Posterior cingulate gyrus (tissue), 11 donors: ENCODE measurements around the gene FAH.
A peak's percentile ranks its signal among the peaks of the same experiment; 100 is the strongest.
"Not testable (repeated sequence)": the region's sequence is repeated elsewhere in the genome, so short reads cannot be mapped to it uniquely, and the experiment has no call there.

Source experiments
- DNase-seq, 10 donors: peaks; one replicate each; pipeline versions ENCODE4 v3.0.0 to v3.0.0-alpha.2; 2020 to 2021; ENCODE audit warnings: mixed read lengths in 3 of 10
- intact Hi-C: fragments of 100-400 bp; cut with DNase I; formaldehyde crosslinking; loops from one replicate; pipeline ENCODE4 v1.15.1; 2023

Gene FAH

DNA sequence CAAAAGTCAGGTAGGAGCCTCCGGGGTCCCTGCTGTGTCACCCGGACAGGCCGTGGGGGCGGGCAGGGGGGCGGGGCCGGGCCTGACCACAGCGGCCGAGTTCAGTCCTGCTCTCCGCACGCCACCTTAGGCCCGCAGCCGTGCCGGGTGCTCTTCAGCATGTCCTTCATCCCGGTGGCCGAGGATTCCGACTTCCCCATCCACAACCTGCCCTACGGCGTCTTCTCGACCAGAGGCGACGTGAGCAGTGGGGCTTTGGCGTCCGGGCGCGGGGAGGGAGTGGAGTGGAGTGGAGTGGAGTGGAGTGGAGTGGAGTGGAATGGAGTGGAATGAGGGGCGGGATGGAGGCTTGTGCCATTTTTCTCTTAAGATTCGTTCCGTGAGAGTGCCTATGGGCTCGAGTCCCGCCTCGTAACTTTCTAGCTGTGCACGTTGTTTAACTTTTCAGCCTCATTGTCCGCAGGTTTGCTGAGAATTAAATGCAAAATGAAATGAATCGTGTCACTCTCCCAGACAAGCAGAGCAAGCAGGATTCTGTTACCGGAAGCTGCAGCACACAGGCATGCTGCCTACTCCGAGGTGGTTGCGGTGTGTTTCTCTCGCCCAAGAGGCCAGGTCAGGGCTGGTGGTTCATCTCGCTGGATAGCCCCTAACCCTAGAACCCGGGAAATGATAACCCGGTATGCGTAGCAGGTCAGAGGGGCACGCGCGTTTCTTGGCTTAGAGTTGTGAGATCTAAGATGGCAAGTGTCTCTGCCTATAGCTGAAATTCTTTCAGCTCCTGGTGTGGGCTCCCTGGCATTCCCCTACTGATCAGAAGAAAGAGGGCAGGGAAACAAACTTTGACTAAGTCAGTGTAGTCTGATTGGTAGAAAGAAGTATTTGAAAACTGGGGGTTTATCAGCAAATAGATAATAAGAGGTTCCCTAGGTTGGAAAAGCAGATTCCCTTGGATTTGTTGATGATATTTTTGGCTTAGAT is at the start of gene FAH:
Gene FAH (plus strand): TSS at position 104 of the 981 bp plus-strand sequence. CDS start 56 bp downstream, at position 160.
- peak in 5 of 10 donors; percentile 29 to 91 (median 79) for DNase-seq
- intact Hi-C loops: loop anchor here (5.0 kb wide), 1 partner anchor 96 kb away; the partner anchor contains the start of gene ZFAND6

DNA sequence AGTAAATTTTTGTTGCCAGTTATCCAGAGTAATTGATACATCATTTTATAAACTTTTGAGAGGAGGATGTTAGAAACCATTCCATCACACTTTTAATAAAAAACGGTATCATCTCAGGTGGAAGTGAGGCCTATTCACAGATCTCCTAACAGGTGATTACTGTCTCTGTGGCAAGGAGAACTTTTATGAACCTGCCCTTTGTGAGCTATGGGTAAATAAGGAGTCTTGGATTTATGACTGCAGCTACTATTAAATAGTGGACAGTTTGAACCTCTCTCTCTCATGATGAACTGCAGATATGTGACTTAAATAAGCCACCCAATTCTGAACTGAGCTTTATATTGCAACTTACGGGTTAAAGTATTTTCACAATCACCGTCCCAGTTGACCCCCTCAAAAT is 47.6 kb upstream of the FAH start:
- no peak for DNase-seq
- intact Hi-C loops: no loop called here

DNA sequence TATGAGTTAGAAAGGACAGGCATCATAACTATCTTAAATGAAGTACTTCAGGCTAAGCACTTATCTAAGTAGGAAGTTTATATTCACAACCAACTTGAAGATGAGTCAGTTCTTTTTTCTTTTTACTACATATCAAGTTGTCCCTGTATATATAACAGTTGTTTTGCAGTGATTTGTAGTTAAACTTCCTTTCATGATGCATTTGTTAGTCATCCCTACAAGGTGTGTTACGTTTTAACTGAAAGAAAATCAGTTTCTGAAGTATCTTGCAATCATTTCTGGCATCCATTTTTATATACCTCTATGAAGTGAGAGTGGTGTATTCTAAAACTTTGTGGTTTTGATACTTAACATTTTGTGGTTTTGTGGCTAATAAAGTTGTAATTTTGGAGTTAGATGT is 47.2 kb upstream of the FAH start:
- DNase-seq: no peak

DNA sequence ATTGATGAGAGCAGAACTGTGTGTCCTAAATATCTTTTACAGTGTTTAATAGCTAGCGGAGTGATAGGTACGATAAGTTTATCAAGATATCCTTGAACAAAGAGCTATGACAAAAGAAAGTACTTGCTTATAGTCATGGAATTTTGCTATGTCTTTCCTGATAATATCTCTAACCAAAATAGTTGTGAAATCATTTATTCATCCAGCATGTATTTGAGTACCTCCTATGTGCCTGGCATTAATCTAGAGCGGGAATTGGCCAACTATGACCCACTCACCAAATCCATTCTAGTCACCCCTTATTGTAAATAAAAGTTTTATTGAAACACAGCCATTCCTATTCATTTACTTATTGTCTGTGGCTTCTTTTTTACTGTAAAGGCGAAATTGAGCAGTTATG is 46.7 kb upstream of the FAH start:
- intact Hi-C loops: no loop called here
- no peak for DNase-seq

More for the DNA sequence above, 47.2 kb upstream of the FAH start:
- intact Hi-C loops: no loop called here

DNA sequence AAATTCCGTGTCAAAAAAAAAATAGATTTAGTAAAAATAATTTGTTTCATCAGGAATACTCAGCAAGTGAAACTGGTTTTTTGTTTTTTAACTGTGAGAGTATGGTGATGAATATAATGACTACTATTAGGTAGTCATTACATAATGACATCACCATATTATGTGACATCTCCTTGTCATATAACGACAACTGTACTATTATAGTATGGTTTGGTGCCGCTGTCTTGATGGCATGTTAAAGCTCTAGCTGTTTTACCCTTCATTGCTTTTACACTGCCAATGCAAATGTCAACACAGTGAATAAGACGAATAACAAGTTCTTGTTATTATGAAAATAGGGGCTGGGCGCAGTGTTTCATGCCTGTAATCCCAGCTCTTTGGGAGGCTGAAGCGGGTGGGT is 45.6 kb upstream of the FAH start:
- no peak for DNase-seq
- intact Hi-C loops: no loop called here

DNA sequence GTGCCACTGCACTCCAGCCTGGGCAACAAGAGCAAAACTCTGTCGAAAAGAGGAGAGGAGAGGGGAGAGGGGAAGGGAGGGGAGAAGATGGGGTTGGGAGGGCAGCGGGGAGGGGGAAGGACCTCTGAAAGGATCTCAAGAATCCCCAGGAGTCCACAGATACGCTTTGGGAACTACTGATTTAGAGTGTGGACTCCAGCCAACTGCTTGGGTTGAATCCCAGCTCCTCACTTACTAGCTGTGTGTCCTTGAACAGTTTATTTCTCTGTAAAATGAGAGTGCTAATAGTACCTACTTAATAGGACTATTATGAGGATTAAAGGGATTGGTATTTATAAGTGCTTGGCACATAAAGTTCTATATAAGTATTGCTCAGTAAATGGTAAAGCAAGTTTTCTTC is 45.0 kb upstream of the FAH start:
- intact Hi-C loops: no loop called here
- DNase-seq: no peak

DNA sequence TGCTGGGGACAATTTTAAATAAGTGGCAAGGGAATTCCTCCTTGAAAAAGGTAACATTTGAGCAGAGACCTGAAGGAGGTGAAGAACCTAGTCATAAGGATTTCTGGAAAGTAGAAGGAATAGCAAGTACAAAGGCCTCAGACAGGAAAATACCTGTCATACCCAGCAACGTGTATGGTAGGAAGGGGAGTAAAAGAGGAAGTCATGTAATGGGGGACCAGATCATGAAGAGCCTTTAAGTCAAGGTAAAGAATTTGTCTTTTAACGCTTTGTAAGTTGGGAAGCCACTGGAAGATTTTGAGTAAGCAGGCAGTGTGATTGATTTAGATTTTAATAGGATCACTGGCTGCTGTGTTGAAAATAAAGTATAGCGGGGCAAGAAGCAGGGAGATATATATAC is 43.4 kb upstream of the FAH start:
- intact Hi-C loops: no loop called here
- no peak for DNase-seq

DNA sequence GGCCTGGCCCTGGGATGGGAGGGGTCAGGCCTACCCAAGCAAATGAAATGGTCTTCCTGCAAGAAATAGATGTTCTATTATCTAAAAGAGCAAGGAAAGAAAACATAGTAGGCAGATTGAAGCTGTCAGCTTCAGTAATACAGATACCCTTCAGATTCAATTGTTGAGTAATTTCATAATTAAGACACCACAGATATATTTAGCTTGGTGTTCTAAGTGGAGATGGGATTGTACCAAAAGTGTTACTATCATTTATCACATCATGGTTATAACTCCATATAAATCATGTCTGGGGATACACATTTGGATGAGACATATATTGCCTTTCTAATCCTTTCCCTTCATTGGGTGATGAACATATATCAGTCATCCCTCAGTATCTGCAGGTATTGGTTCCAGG is 41.9 kb upstream of the FAH start:
- intact Hi-C loops: no loop called here
- DNase-seq: no peak

GRCh38 chr15:80114114-80114513 is 38.7 kb upstream of the FAH start:
- intact Hi-C loops: no loop called here

DNA sequence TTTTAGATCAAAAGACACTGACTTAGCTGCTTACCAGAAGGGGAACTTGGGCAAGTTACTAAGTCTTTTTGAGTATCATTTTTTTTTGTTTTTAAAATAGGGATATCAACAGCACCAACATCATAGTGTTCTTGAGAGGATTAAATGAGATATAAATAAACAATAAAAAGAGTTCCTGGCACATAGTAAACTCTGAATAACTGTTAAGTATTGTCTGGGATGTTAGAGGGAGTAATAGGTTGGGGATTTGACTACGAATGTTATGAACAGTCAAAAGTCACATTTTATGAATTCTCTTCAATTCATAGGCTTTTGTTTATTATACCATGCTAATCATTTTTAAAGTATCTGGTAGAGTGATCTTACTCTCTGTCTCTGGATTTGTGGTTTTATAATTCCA is 37.8 kb upstream of the FAH start:
- intact Hi-C loops: no loop called here
- no peak for DNase-seq

More at GRCh38 chr15:80114114-80114513, 38.7 kb upstream of the FAH start:
- DNase-seq: no peak

DNA sequence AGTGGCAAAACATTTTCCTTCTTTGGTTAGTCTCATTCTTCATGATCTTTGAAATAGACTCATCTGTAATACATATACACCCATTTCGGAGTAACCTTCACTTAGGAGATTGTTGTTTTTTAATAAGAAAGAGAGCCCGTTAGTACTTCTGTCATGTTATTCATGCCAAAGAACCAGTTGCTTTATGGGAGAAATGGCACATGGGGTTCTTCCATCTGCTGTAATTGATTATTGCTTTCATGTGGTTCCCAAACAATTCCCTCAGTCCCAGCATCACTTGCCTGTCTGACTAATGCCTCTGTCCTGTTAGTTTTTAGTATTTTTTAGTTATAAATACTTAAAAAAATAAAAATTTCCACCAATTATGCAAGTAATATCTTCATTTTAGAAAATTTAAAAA is 33.8 kb upstream of the FAH start:
- intact Hi-C loops: no loop called here
- no peak for DNase-seq

- intact Hi-C loops: no loop called here
- no peak for DNase-seq
These were observed 32.2 kb upstream of the FAH start for GRCh38 chr15:80120636-80121035.

GRCh38 chr15:80121546-80121945 is 31.3 kb upstream of the FAH start:
- intact Hi-C loops: no loop called here
- no peak for DNase-seq

- DNase-seq: no peak
- intact Hi-C loops: no loop called here
These were observed 29.8 kb upstream of the FAH start for GRCh38 chr15:80123034-80123433.

GRCh38 chr15:80127253-80127652 is 25.5 kb upstream of the FAH start:
- DNase-seq, intact Hi-C loops: not testable (repeated sequence)

GRCh38 chr15:80127911-80128310 is 24.9 kb upstream of the FAH start:
- intact Hi-C loops: no loop called here

DNA sequence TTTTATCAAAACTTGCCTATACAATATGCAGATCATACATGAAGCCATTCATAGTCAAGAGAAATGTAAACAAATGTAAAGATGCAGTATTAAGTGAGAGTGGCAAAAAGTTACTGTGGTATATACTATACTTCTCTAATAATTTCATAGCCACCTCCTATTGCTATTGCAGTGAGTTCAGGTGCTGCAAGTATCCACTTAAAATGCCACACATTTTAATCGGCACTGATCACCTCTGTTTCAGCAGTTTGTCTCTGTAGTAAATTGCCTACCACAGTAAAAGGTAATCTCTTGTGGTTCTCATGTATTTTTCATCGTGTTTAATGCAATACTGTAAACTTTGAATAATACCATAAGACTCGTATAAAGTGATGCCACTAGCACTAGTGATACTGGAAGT is 20.4 kb upstream of the FAH start:
- no peak for DNase-seq
- intact Hi-C loops: no loop called here

More at GRCh38 chr15:80127911-80128310, 24.9 kb upstream of the FAH start:
- no peak for DNase-seq

- no peak for DNase-seq
- intact Hi-C loops: no loop called here
These were observed 15.9 kb upstream of the FAH start for GRCh38 chr15:80136854-80137253.

- intact Hi-C loops: no loop called here
- DNase-seq: no peak
These were observed 13.8 kb upstream of the FAH start for GRCh38 chr15:80138961-80139360.

GRCh38 chr15:80140909-80141308 is 11.9 kb upstream of the FAH start:
- DNase-seq: no peak
- intact Hi-C loops: no loop called here

GRCh38 chr15:80141916-80142598 is 10.7 kb upstream of the FAH start:
- intact Hi-C loops: no loop called here
- DNase-seq: no peak

GRCh38 chr15:80142646-80143045 is 10.2 kb upstream of the FAH start:
- DNase-seq: no peak
- intact Hi-C loops: no loop called here
